HL-60 (cell line): ENCODE data around the gene PEX5L.

Source experiments
- DNase-seq, 2 experiments: peaks; one replicate each; pipeline ENCODE4 v3.0.0-alpha.2; 2010 to 2020; ENCODE audit warnings: low read depth in 1 of 2, low spot score in 1 of 2
- H3K27ac ChIP-seq: fragments of 250-450 bp; sonication (Bioruptor Pico); replicated peaks from 2 replicates; pipeline ENCODE4 v1.5.1; 2020; ENCODE audit warnings: mild to moderate bottlenecking, moderate library complexity
- H3K27me3 ChIP-seq: fragments of 250-450 bp; sonication (Bioruptor Pico); 2 replicates; pipeline ENCODE4 v1.5.1; 2021; ENCODE audit warnings: mild to moderate bottlenecking, moderate library complexity; ENCODE audit not compliant: insufficient read depth, poor library complexity, severe bottlenecking
- H3K4me3 ChIP-seq: replicated peaks from 2 replicates; pipeline ENCODE4 v1.5.1; 2011; ENCODE audit warnings: mild to moderate bottlenecking, control low read depth, low read length; ENCODE audit not compliant: insufficient read depth
- CTCF ChIP-seq: IDR thresholded peaks from one replicate; pipeline ENCODE4 v1.5.1; 2011; ENCODE audit warnings: low read length, control low read depth, inconsistent platforms; ENCODE audit not compliant: insufficient read depth

The PEX5L gene

GRCh38 chr3:179745079-179745478 lies 291.7 kb downstream of the PEX5L start:
- TF ChIP-seq CTCF, result no peak

More at GRCh38 chr3:179745079-179745478, 291.7 kb downstream of the PEX5L start:
- H3K4me3 ChIP-seq, result no peak overlapping the region
- DNase-seq, result no peak
- no peak overlapping the region for H3K27ac ChIP-seq
- no peaks in the 10 kb centered on the region for H3K27me3 ChIP-seq
